ENCODE measurements around the gene PLXNA2.

GRCh38 chr1:208224192-208224713, 19.9 kb downstream of the PLXNA2 start:
- TF ChIP-seq POLR2A (IDR thresholded peaks at IDR 0.05; ENCODE audit: borderline replicate concordance, extremely low read depth, insufficient read depth, insufficient read length) = no peak
- TF ChIP-seq EZH2 (IDR thresholded peaks at IDR 0.05) = no peak
- TF ChIP-seq CTCF (IDR thresholded peaks at IDR 0.05 in 2 of 3, conservative IDR thresholded peaks at IDR 0.05 in 1 of 3; ENCODE audit: borderline replicate concordance in 1 of 3, insufficient read depth in 1 of 3, low read depth in 2 of 3, low read length in 2 of 3) = no peak
- TF ChIP-seq POLR2AphosphoS5 (IDR thresholded peaks at IDR 0.05; ENCODE audit: low read depth, low read length) = no peak
- TF ChIP-seq TCF7L2 (IDR thresholded peaks at IDR 0.05; ENCODE audit: borderline replicate concordance, extremely low read depth, insufficient read depth, insufficient read length) = no peak
- TF ChIP-seq EZH2phosphoT487 (IDR thresholded peaks at IDR 0.05; ENCODE audit: borderline replicate concordance) = no peak
- TF ChIP-seq MAX (IDR thresholded peaks at IDR 0.05) = no peak
- no peak for TF ChIP-seq SP1 (IDR thresholded peaks at IDR 0.05; ENCODE audit: low read depth)
- TF ChIP-seq CEBPB (IDR thresholded peaks at IDR 0.05; ENCODE audit: low read depth) = no peak

Data from HCT116 (cell line).